Stimulated activated CD8-positive, alpha-beta memory T cell treated with anti-CD3 and anti-CD28 coated beads, Interleukin-4, amount 100 ng/mL, for 1 hour (primary cell): ENCODE data around the gene SERINC4.
A peak's percentile ranks its signal among the peaks of the same experiment; 100 is the strongest.
"Not testable (repeated sequence)": the region's sequence is repeated elsewhere in the genome, so short reads cannot be mapped to it uniquely, and the experiment has no call there.

Source experiments
- DNase-seq, 2 donors: peaks; one replicate each; pipeline ENCODE4 v3.0.0-alpha.2; 2020; ENCODE audit warnings: low read depth in 2 of 2, low spot score in 1 of 2

SERINC4 gene

GRCh38 chr15:43799945-43800285 lies at the start of gene SERINC4:
TSS of gene SERINC4 (minus strand) at chr15:43800220. CDS start at chr15:43799986, 234 bp downstream.
- DNase-seq = no peak

- DNase-seq = no peak
Observed at GRCh38 chr15:43845421-43845820, 45.4 kb upstream of the SERINC4 start.

- DNase-seq = not testable (repeated sequence)
Observed at GRCh38 chr15:43832485-43832884, 32.5 kb upstream of the SERINC4 start.

- DNase-seq = not testable (repeated sequence)
Observed at GRCh38 chr15:43831519-43832052, 31.6 kb upstream of the SERINC4 start.

- DNase-seq = not testable (repeated sequence)
Observed at GRCh38 chr15:43830691-43831275, 30.8 kb upstream of the SERINC4 start.

GRCh38 chr15:43829951-43830540 lies 30.0 kb upstream of the SERINC4 start:
- not testable (repeated sequence) for DNase-seq

GRCh38 chr15:43828061-43828657 lies 28.1 kb upstream of the SERINC4 start:
- no peak for DNase-seq

GRCh38 chr15:43826508-43827341 lies 26.7 kb upstream of the SERINC4 start, which contains the start of gene WDR76:
TSS of gene WDR76 (plus strand) at chr15:43827002. CDS start at chr15:43827033, 31 bp downstream.
- DNase-seq = peak; percentile 26 to 49

- no peak for DNase-seq
Observed at GRCh38 chr15:43826029-43826507, 26.0 kb upstream of the SERINC4 start.

- DNase-seq = not testable (repeated sequence)
Observed at GRCh38 chr15:43825305-43825704, 25.3 kb upstream of the SERINC4 start.

- peak; percentile 80 to 85 for DNase-seq
Observed at GRCh38 chr15:43824302-43825246, 24.6 kb upstream of the SERINC4 start, which contains the start of gene MFAP1. TSS of gene MFAP1 (minus strand) at chr15:43824690. CDS start at chr15:43824569, 121 bp downstream.

GRCh38 chr15:43821505-43821904 lies 21.5 kb upstream of the SERINC4 start:
- no peak for DNase-seq

GRCh38 chr15:43815064-43815463 lies 15.0 kb upstream of the SERINC4 start:
- not testable (repeated sequence) for DNase-seq

- no peak for DNase-seq
Observed at GRCh38 chr15:43808960-43809678, 9.1 kb upstream of the SERINC4 start.

- no peak for DNase-seq
Observed at GRCh38 chr15:43808435-43808950, 8.5 kb upstream of the SERINC4 start.

- DNase-seq = not testable (repeated sequence)
Observed at GRCh38 chr15:43802676-43803075, 2.7 kb upstream of the SERINC4 start.

- DNase-seq = peak; percentile 77 to 83
Observed at GRCh38 chr15:43800286-43801141, 494 bp upstream of the SERINC4 start, which contains the start of gene HYPK. TSS of gene HYPK (plus strand) at chr15:43800599. CDS start at chr15:43800623, 24 bp downstream.
